Panc1 (cell line): ENCODE results near the gene TMA7B. TPM values are rescaled to one million over a fixed set of nuclear protein-coding genes. Genes with fewer than 3 reads are reported as not detected.

Source experiments
- ATAC-seq: fragments of 200-7000 bp; cut with Tn5 transposase; 2 replicates; pipeline ENCODE4 v1.9.1; 2020; ENCODE audit warnings: mild to moderate bottlenecking, moderate library complexity
- BruUV-seq: library from RNA; stranded (reverse); fragments of 400-500 nt; replicated peaks from 2 replicates; lab custom pipeline; 2021; lab: Mats Ljungman, UMichigan
- CTCF ChIA-PET: fragments of 300-600 bp; sonication (Branson Sonifier 250); formaldehyde crosslinking; loops from one replicate; lab custom pipeline; 2022; ENCODE audit warnings: antibody characterized with exemption; lab: Charles Lee
- POLR2A ChIA-PET: fragments of 300-600 bp; sonication (Branson Sonifier 250); formaldehyde crosslinking; loops from one replicate; lab custom pipeline; 2022; ENCODE audit warnings: antibody characterized with exemption; lab: Charles Lee
- DNase-seq: peaks from one replicate; pipeline ENCODE4 v3.0.0-alpha.2; 2010; ENCODE audit warnings: low read depth, low spot score
- H3K27ac ChIP-seq: 2 replicates; pipeline ENCODE4 v1.5.1; 2011; ENCODE audit warnings: mild to moderate bottlenecking, low read length, inconsistent platforms
- H3K27me3 ChIP-seq: fragments of 200-500 bp; sonication (Bioruptor generic); 2 replicates; pipeline ENCODE4 v1.6.0; 2014; ENCODE audit warnings: low read length, inconsistent platforms; ENCODE audit not compliant: control insufficient read depth, insufficient read depth
- H3K36me3 ChIP-seq: fragments of 200-500 bp; sonication (Bioruptor generic); 2 replicates; pipeline ENCODE4 v1.5.1; 2014; ENCODE audit warnings: inconsistent platforms, mild to moderate bottlenecking, low read length, moderate library complexity; ENCODE audit not compliant: control insufficient read depth, insufficient read depth
- H3K4me1 ChIP-seq: 2 replicates; pipeline ENCODE4 v1.5.1; 2011; ENCODE audit warnings: inconsistent platforms, mild to moderate bottlenecking, low read length, moderate library complexity; ENCODE audit not compliant: control insufficient read depth, insufficient read depth
- H3K4me3 ChIP-seq, 2 experiments: 2 replicates each; pipeline ENCODE4 v1.5.1; 2011 to 2012; ENCODE audit warnings: low read depth in 2 of 2, low read length in 2 of 2, mild to moderate bottlenecking in 2 of 2, inconsistent platforms in 1 of 2, moderate library complexity in 1 of 2
- H3K9me3 ChIP-seq: fragments of 200-500 bp; sonication (Bioruptor generic); 2 replicates; pipeline ENCODE4 v1.5.1; 2014; ENCODE audit warnings: low read depth, mild to moderate bottlenecking, inconsistent platforms, low read length, moderate library complexity; ENCODE audit not compliant: control insufficient read depth, insufficient read depth
- POLR2AphosphoS5 ChIP-seq: IDR thresholded peaks from 2 replicates; pipeline ENCODE4 v1.6.1; 2012; ENCODE audit warnings: mild to moderate bottlenecking, low read depth, low read length, moderate library complexity
- SIN3A ChIP-seq: IDR thresholded peaks from 2 replicates; pipeline ENCODE4 v1.6.1; 2012; ENCODE audit warnings: low read depth, mild to moderate bottlenecking, low read length, moderate library complexity, borderline replicate concordance; ENCODE audit not compliant: insufficient read depth
- TCF7L2 ChIP-seq: IDR thresholded peaks from 2 replicates; pipeline ENCODE4 v1.6.1; 2011; ENCODE audit warnings: mild to moderate bottlenecking, low read depth, low read length, inconsistent platforms
- in situ Hi-C: cut with HindIII; loops from 2 replicates; pipeline ENCODE4 v1.10.0; 2016; ENCODE audit warnings: low sequenced_read_pairs, low pct_unique_long_range_greater_than_20kb
- intact Hi-C: fragments of 100-400 bp; cut with micrococcal nuclease; formaldehyde crosslinking; loops from one replicate; pipeline ENCODE4 v1.10.0; 2022; ENCODE audit not compliant: unreplicated experiment
- total RNA-seq: library from RNA; stranded (reverse); gene quantifications from one replicate; pipeline ENCODE4 v1.2.1, GENCODE V29; 2021; ENCODE audit not compliant: unreplicated experiment
- TF ChIP-seq, protein P1 (sequence below), 2 experiments: IDR thresholded peaks; 2 replicates each; pipeline ENCODE4 v1.6.1; 2011 to 2012; ENCODE audit warnings: low read depth in 2 of 2, control low read depth in 1 of 2, low read length in 1 of 2, mild to moderate bottlenecking in 1 of 2, moderate library complexity in 1 of 2; ENCODE audit not compliant: insufficient read depth in 1 of 2
- TF ChIP-seq, protein P2 (sequence below): fragments of 450-650 bp; IDR thresholded peaks from 2 replicates; pipeline ENCODE4 v1.5.1; 2017; ENCODE audit warnings: mild to moderate bottlenecking

The TMA7B gene
- total RNA-seq, 1 experiment from 2014 or later: not detected

DNA sequence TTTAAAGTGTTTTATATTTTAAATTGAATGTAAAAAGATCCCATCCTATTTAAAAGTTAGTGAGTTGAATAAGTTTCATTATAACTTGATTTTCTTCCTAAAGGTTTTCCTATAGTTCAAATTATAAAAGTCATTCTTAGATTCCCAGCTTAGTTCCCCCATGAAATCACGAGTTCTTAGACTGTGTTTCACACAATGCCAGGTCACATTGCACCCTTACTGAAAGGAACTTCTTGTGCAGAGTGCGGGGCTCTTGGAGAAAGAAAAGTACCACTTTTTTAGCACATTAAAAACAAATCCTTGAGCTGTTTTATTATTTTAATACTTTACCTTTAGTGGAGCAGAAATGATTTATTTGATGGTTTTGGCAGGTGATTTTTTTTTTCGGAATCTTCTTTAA lies 43.7 kb upstream of the TMA7B start:
- BruUV-seq: no TSS peak
- H3K36me3 ChIP-seq: no peaks in the 10 kb centered on the region
- no peak for TF ChIP-seq TCF7L2
- no peak for TF ChIP-seq POLR2AphosphoS5
- TF ChIP-seq, protein P1, sequence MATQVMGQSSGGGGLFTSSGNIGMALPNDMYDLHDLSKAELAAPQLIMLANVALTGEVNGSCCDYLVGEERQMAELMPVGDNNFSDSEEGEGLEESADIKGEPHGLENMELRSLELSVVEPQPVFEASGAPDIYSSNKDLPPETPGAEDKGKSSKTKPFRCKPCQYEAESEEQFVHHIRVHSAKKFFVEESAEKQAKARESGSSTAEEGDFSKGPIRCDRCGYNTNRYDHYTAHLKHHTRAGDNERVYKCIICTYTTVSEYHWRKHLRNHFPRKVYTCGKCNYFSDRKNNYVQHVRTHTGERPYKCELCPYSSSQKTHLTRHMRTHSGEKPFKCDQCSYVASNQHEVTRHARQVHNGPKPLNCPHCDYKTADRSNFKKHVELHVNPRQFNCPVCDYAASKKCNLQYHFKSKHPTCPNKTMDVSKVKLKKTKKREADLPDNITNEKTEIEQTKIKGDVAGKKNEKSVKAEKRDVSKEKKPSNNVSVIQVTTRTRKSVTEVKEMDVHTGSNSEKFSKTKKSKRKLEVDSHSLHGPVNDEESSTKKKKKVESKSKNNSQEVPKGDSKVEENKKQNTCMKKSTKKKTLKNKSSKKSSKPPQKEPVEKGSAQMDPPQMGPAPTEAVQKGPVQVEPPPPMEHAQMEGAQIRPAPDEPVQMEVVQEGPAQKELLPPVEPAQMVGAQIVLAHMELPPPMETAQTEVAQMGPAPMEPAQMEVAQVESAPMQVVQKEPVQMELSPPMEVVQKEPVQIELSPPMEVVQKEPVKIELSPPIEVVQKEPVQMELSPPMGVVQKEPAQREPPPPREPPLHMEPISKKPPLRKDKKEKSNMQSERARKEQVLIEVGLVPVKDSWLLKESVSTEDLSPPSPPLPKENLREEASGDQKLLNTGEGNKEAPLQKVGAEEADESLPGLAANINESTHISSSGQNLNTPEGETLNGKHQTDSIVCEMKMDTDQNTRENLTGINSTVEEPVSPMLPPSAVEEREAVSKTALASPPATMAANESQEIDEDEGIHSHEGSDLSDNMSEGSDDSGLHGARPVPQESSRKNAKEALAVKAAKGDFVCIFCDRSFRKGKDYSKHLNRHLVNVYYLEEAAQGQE (IDR thresholded peaks at IDR 0.05; ENCODE audit: insufficient read depth in 1 of 2, low read depth in 2 of 2, low read length in 1 of 2): no peak
- no peak for TF ChIP-seq SIN3A
- TF ChIP-seq, protein P2, sequence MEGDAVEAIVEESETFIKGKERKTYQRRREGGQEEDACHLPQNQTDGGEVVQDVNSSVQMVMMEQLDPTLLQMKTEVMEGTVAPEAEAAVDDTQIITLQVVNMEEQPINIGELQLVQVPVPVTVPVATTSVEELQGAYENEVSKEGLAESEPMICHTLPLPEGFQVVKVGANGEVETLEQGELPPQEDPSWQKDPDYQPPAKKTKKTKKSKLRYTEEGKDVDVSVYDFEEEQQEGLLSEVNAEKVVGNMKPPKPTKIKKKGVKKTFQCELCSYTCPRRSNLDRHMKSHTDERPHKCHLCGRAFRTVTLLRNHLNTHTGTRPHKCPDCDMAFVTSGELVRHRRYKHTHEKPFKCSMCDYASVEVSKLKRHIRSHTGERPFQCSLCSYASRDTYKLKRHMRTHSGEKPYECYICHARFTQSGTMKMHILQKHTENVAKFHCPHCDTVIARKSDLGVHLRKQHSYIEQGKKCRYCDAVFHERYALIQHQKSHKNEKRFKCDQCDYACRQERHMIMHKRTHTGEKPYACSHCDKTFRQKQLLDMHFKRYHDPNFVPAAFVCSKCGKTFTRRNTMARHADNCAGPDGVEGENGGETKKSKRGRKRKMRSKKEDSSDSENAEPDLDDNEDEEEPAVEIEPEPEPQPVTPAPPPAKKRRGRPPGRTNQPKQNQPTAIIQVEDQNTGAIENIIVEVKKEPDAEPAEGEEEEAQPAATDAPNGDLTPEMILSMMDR: no peak
- no peaks in the 10 kb centered on the region for H3K9me3 ChIP-seq
- H3K27ac ChIP-seq: no peak overlapping the region
- ATAC-seq (no peak), DNase-seq (no peak)
- H3K4me1 ChIP-seq: no peaks in the 10 kb centered on the region
- H3K27me3 ChIP-seq: no peaks in the 10 kb centered on the region
- CTCF ChIA-PET: no interaction called here
- in situ Hi-C loops: no loop called here
- POLR2A ChIA-PET: interaction anchor here (0.7 kb wide), 1 partner anchor 571 kb away, joined by 4 read pairs; no protein-coding TSS in a partner anchor
- H3K4me3 ChIP-seq: no peak overlapping the region
- intact Hi-C loops: no loop called here

DNA sequence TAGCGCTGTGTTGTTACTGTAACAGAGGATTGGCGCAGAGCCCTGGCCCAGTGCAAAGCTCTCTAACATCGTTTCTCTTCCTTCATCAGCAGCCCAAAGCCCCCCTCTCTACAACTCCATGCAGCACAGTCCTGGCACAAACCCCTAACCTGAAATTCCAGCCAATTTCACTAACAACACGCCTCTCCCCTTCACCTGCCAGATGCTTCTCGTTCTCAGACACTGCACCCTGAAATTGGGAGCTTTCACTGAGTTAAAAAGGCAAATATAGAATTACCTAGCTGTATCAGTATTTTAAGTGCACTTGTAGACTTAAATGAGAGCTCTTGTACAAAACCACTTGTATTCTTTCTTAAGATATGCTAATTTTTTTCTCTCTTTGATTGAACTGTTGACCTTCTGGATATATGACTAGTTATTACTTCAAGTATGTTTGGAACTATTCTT lies 43.0 kb upstream of the TMA7B start:
- in situ Hi-C loops: no loop called here
- H3K27me3 ChIP-seq: no peaks in the 10 kb centered on the region

More for the DNA sequence above, 43.0 kb upstream of the TMA7B start:
- no peak overlapping the region for H3K27ac ChIP-seq
- POLR2A ChIA-PET: no interaction called here
- no peaks in the 10 kb centered on the region for H3K9me3 ChIP-seq
- intact Hi-C loops: no loop called here
- no peaks in the 10 kb centered on the region for H3K4me1 ChIP-seq
- no peak overlapping the region for H3K4me3 ChIP-seq
- CTCF ChIA-PET: no interaction called here
- TF ChIP-seq, protein P1 (IDR thresholded peaks at IDR 0.05; ENCODE audit: insufficient read depth in 1 of 2, low read depth in 2 of 2, low read length in 1 of 2): no peak
- TF ChIP-seq POLR2AphosphoS5 (no peak), TCF7L2 (no peak), SIN3A (no peak)
- TF ChIP-seq, protein P2: no peak
- DNase-seq (no peak), ATAC-seq (no peak)
- no peaks in the 10 kb centered on the region for H3K36me3 ChIP-seq
- BruUV-seq: no TSS peak
